Measurements from ENCODE around the gene ZNF705A. TPM values are rescaled to one million over a fixed set of nuclear protein-coding genes. Genes with fewer than 3 reads are reported as not detected.
"Not testable (repeated sequence)": the region's sequence is repeated elsewhere in the genome, so short reads cannot be mapped to it uniquely, and the experiment has no call there.

The ZNF705A gene
- total RNA-seq, 1 donor from 2014 or later, result not detected

DNA sequence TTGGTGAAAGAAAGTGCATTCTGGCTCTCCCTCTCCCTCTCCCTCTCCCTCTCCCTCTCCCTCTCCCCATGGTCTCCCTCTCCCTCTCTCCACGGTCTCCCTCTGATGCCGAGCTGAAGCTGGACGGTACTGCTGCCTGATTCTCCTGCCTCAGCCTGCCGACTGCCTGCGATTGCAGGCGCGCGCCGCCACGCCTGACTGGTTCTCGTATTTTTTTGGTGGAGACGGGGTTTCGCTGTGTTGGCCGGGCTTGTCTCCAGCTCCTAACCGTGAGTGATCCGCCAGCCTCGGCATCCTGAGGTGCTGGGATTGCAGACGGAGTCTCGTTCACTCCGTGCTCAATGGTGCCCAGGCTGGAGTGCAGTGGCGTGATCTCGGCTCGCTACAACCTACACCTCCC, 26.5 kb downstream of the ZNF705A start:
- not testable (repeated sequence) for H3K27ac Mint-ChIP-seq; H3K36me3 Mint-ChIP-seq (ENCODE audit: insufficient read depth); H3K4me3 Mint-ChIP-seq (ENCODE audit: low read depth); DNase-seq (ENCODE audit: low spot score, unreplicated experiment); H3K27me3 Mint-ChIP-seq; H3K4me1 Mint-ChIP-seq (ENCODE audit: low read depth); H3K9me3 Mint-ChIP-seq (ENCODE audit: low read depth)

DNA sequence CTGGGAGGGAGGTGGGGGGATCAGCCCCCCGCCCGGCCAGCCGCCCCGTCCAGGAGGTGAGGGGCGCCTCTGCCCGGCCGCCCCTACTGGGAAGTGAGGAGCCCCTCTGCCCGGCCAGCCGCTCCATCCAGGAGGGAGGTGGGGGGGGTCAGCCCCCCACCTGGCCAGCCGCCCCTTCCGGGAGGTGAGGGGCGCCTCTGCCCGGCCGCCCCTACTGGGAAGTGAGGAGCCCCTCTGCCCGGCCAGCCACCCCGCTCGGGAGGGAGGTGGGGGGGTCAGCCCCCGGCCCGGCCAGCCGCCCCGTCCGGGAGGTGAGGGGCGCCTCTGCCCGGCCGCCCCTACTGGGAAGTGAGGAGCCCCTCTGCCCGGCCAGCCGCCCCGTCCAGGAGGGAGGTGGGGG, 27.4 kb downstream of the ZNF705A start:
- H3K27ac Mint-ChIP-seq; H3K4me3 Mint-ChIP-seq (ENCODE audit: low read depth); H3K9me3 Mint-ChIP-seq (ENCODE audit: low read depth); H3K27me3 Mint-ChIP-seq; DNase-seq (ENCODE audit: low spot score, unreplicated experiment); H3K36me3 Mint-ChIP-seq (ENCODE audit: insufficient read depth); H3K4me1 Mint-ChIP-seq (ENCODE audit: low read depth): not testable (repeated sequence)

DNA sequence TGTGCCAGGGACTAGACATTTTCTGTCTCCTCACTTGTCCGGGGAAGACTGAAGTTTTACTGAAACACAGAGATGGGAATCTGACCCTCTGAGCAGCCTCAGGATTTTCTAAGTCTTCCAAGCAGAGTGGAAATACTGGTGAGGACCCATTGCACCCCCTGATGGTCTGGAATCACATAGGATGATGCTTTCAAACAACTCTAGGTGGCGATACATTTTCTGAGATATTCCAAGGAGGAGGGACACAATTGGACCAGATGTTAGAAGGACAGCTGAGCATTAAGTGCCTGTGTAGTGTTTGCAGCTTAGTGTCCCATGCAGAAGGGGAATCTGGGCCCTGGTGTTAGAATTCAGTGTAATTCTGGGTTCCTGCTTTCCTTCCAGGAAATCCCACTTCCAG, 31.3 kb downstream of the ZNF705A start:
- H3K27me3 Mint-ChIP-seq; DNase-seq (ENCODE audit: low spot score, unreplicated experiment); H3K36me3 Mint-ChIP-seq (ENCODE audit: insufficient read depth); H3K4me3 Mint-ChIP-seq (ENCODE audit: low read depth); H3K9me3 Mint-ChIP-seq (ENCODE audit: low read depth); H3K27ac Mint-ChIP-seq; H3K4me1 Mint-ChIP-seq (ENCODE audit: low read depth): not testable (repeated sequence)
- TF ChIP-seq, protein P1, sequence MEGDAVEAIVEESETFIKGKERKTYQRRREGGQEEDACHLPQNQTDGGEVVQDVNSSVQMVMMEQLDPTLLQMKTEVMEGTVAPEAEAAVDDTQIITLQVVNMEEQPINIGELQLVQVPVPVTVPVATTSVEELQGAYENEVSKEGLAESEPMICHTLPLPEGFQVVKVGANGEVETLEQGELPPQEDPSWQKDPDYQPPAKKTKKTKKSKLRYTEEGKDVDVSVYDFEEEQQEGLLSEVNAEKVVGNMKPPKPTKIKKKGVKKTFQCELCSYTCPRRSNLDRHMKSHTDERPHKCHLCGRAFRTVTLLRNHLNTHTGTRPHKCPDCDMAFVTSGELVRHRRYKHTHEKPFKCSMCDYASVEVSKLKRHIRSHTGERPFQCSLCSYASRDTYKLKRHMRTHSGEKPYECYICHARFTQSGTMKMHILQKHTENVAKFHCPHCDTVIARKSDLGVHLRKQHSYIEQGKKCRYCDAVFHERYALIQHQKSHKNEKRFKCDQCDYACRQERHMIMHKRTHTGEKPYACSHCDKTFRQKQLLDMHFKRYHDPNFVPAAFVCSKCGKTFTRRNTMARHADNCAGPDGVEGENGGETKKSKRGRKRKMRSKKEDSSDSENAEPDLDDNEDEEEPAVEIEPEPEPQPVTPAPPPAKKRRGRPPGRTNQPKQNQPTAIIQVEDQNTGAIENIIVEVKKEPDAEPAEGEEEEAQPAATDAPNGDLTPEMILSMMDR (IDR thresholded peaks at IDR 0.05; ENCODE audit: unreplicated experiment), result peak; percentile 11

DNA sequence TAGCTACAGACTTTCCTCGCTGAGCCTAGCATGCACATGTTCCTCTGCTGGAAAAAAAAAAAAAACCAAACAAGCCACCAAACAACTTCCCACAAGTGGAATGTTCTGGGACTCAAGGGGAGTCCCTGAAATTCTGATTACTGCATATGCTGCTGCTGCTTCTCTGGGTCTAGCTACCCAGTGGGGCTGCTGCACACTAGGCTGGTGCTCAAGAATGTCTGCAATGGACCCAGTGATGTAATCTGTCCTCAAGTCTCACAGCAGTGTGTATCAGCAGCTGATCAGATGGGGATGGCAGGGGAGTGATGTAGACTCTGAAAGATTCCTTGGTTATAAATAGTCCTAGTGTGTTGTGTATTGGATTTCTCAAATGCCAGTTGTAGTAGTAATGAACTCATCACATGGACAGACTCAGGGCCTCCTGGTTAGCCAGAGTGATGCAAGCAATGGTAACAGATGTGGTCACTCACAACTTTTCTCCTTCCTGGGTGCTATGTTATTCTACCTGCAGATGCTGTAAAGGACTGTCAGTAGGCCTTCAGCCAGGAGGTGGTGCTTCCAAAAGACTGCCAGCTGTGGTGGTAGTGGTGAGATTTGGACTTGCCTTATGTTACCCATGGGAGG, 41.0 kb downstream of the ZNF705A start:
- not testable (repeated sequence) for H3K4me3 Mint-ChIP-seq (ENCODE audit: low read depth); H3K9me3 Mint-ChIP-seq (ENCODE audit: low read depth); H3K36me3 Mint-ChIP-seq (ENCODE audit: insufficient read depth); DNase-seq (ENCODE audit: low spot score, unreplicated experiment); H3K4me1 Mint-ChIP-seq (ENCODE audit: low read depth); H3K27ac Mint-ChIP-seq; H3K27me3 Mint-ChIP-seq

DNA sequence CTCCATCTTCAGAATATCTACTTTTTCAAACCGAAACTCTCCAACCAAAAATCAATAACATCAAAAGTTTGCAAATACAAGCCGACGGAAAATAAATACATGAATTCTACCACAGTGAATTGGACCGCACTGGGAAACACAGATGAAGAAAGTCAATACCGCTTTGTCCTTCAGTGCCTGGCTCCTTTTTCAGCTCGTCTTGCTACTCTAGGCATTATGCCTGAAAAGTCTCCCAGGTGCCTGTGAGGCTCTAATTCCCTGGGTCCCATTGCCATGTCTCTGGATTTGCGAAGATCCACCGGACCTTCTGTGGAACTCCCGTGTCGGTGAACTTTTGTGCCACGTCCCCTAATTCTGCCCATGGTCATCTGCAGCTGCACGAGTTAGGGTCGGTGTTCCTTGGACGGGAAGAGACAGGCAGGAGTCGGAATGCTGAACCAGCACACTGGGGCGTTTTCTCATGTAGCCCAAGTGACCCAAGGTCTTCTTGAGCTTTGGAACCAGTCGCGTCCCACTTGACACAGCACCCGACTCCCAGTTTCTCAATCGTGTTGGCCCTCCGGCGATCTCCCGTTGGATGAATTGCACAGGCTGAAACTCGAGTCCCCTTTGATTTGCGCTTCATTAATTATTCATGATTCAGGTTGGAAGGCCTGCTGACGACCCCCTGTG, 62.0 kb downstream of the ZNF705A start:
- not testable (repeated sequence) for H3K4me1 Mint-ChIP-seq (ENCODE audit: low read depth); H3K4me3 Mint-ChIP-seq (ENCODE audit: low read depth); H3K9me3 Mint-ChIP-seq (ENCODE audit: low read depth); H3K36me3 Mint-ChIP-seq (ENCODE audit: insufficient read depth); DNase-seq (ENCODE audit: low spot score, unreplicated experiment); H3K27me3 Mint-ChIP-seq; H3K27ac Mint-ChIP-seq

DNA sequence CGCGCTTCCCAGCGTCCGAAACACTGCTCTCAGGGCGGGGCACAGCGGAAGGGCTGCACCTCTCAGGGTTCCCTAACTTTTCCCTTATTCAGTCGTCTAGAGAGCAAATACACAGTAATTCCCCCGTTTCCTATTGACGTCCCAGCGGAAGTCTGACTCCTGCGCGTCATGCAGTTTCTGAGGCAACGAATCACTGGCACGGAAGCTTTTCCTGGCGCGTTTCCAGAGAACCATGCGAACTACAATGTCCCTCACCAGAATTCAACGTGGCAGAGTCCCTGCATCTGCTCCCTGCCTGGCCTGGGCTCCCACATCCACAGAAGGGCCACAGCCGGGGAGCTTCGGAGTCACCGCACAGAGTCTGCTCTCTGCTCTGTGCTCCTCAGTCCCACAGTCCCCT, 64.6 kb downstream of the ZNF705A start:
- H3K9me3 Mint-ChIP-seq (ENCODE audit: low read depth), result peaks cover 17% of the 10 kb centered on the region
- DNase-seq (ENCODE audit: low spot score, unreplicated experiment); H3K4me3 Mint-ChIP-seq (ENCODE audit: low read depth); H3K27ac Mint-ChIP-seq; H3K4me1 Mint-ChIP-seq (ENCODE audit: low read depth); H3K27me3 Mint-ChIP-seq; H3K36me3 Mint-ChIP-seq (ENCODE audit: insufficient read depth): not testable (repeated sequence)

DNA sequence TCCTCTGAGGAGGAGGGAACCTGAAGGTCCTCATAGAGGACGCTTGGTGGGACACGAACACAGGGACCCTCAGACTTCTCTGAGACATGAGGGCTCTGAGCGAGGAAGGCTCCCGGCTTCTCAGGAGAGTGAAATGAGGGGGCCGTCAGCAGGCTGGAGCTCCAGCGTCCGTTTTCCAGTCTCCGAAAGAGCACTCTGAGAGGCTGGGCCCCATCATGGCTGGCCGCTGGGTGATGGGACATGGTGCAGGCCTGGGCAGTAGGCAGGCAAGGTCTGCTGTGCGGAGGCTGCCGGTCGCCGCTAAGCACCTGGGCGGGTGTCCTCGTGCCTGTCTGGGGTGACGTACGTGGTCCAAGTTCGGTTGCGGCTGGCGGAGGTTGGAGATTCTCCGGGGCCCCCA, 65.0 kb downstream of the ZNF705A start:
- H3K27ac Mint-ChIP-seq; H3K36me3 Mint-ChIP-seq (ENCODE audit: insufficient read depth); H3K4me3 Mint-ChIP-seq (ENCODE audit: low read depth); H3K4me1 Mint-ChIP-seq (ENCODE audit: low read depth); DNase-seq (ENCODE audit: low spot score, unreplicated experiment); H3K27me3 Mint-ChIP-seq: not testable (repeated sequence)
- H3K9me3 Mint-ChIP-seq (ENCODE audit: low read depth), result peaks cover 17% of the 10 kb centered on the region

DNA sequence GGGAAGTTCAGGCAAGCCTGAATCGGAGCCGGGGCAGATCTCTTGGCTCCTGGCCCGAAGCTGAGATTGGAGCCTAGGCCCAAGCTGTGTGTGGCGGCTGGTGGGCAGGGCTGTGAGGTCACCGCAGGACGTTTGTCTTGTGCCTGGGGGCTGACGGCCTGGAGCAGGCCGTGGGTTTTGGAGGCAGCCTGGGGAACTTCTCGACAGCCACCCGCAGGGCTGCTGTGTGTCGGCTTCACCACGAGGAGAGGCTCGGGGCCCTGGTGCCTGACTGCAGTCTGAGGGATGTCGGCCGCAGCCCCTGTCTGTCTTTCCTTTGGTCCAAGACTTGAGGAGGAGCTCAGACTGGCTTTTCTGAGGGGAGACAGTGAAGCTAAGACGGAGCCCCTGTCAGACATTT, 65.5 kb downstream of the ZNF705A start:
- not testable (repeated sequence) for H3K36me3 Mint-ChIP-seq (ENCODE audit: insufficient read depth); H3K27me3 Mint-ChIP-seq; H3K4me3 Mint-ChIP-seq (ENCODE audit: low read depth); DNase-seq (ENCODE audit: low spot score, unreplicated experiment); H3K27ac Mint-ChIP-seq; H3K4me1 Mint-ChIP-seq (ENCODE audit: low read depth)
- peaks cover 17% of the 10 kb centered on the region for H3K9me3 Mint-ChIP-seq (ENCODE audit: low read depth)

DNA sequence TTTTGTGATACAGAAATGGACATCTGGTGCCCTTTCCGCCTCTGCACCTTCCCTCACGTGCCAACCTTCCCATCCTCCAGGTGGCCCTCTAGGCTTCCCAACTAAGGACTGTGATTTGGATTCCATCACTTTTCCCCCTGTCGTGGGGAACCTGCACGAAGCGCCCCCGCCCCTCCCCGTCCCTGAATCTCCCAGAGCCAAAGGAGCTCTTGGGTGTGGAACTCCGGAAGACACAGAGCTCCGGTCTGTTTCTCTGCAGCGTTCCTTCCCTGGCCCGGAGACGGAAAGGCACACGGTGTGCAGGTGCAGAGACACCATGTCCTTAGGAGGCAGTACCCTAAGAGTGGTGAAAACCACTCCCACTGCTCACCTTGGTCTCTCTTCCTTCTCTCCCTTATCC, 66.8 kb downstream of the ZNF705A start:
- H3K4me1 Mint-ChIP-seq (ENCODE audit: low read depth); H3K27ac Mint-ChIP-seq; DNase-seq (ENCODE audit: low spot score, unreplicated experiment); H3K4me3 Mint-ChIP-seq (ENCODE audit: low read depth); H3K27me3 Mint-ChIP-seq; H3K36me3 Mint-ChIP-seq (ENCODE audit: insufficient read depth): not testable (repeated sequence)
- H3K9me3 Mint-ChIP-seq (ENCODE audit: low read depth), result peaks cover 17% of the 10 kb centered on the region

DNA sequence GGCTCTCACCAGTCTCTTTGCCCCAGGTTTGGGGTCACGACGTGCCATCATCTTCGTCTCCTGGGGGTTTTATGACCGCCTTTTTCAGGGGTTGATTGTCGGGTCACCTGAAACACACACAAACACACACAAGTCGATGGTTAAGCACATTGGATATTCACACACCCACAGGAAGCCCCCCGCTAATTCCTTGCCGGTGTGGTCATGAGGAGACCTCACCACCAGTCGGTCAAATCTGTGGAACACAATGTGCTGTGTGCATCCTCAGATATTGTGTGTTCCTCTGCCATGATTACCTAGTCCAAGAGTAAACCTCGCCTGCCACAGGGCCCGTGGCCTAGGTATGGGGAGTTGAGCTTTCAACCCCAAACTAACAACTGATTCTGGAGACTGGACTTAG, 68.0 kb downstream of the ZNF705A start:
- H3K27me3 Mint-ChIP-seq; H3K4me1 Mint-ChIP-seq (ENCODE audit: low read depth); H3K4me3 Mint-ChIP-seq (ENCODE audit: low read depth); DNase-seq (ENCODE audit: low spot score, unreplicated experiment); H3K27ac Mint-ChIP-seq; H3K36me3 Mint-ChIP-seq (ENCODE audit: insufficient read depth): not testable (repeated sequence)
- peaks cover 13% of the 10 kb centered on the region for H3K9me3 Mint-ChIP-seq (ENCODE audit: low read depth)

Data from progenitor cell of endocrine pancreas (in vitro differentiated cells).